Ishikawa (cell line): Measurements from ENCODE around the gene CRAMP1.

Experiments used
- CEBPB ChIP-seq: IDR thresholded peaks from 2 replicates; pipeline ENCODE4 v1.6.1; 2012
- CREB1 ChIP-seq: IDR thresholded peaks from 2 replicates; pipeline ENCODE4 v1.6.1; 2012; ENCODE audit warnings: low read depth
- EGR1 ChIP-seq: IDR thresholded peaks from 2 replicates; pipeline ENCODE4 v1.6.1; 2012
- EP300 ChIP-seq: IDR thresholded peaks from 2 replicates; pipeline ENCODE4 v1.6.1; 2012; ENCODE audit warnings: borderline replicate concordance
- FOXM1 ChIP-seq: IDR thresholded peaks from 2 replicates; pipeline ENCODE4 v1.6.1; 2012; ENCODE audit warnings: low read depth, borderline replicate concordance
- NFIC ChIP-seq: IDR thresholded peaks from 2 replicates; pipeline ENCODE4 v1.6.1; 2012
- RAD21 ChIP-seq: IDR thresholded peaks from 2 replicates; pipeline ENCODE4 v1.6.1; 2012; ENCODE audit warnings: low read depth
- TAF1 ChIP-seq: IDR thresholded peaks from 2 replicates; pipeline ENCODE4 v1.6.1; 2012; ENCODE audit warnings: low read depth, mild to moderate bottlenecking
- TCF12 ChIP-seq: IDR thresholded peaks from 2 replicates; pipeline ENCODE4 v1.6.1; 2012; ENCODE audit warnings: low read depth
- TEAD4 ChIP-seq: IDR thresholded peaks from 2 replicates; pipeline ENCODE4 v1.6.1; 2012
- YY1 ChIP-seq: IDR thresholded peaks from 2 replicates; pipeline ENCODE4 v1.6.1; 2012; ENCODE audit warnings: low read depth
- ZBTB7A ChIP-seq: IDR thresholded peaks from 2 replicates; pipeline ENCODE4 v1.6.1; 2012; ENCODE audit warnings: low read depth
- TF ChIP-seq, protein P1 (sequence below): IDR thresholded peaks from 2 replicates; pipeline ENCODE4 v1.6.1; 2012
- TF ChIP-seq, protein P2 (sequence below): IDR thresholded peaks from 2 replicates; pipeline ENCODE4 v1.6.1; 2012
- TF ChIP-seq, protein P3 (sequence below): IDR thresholded peaks from 2 replicates; pipeline ENCODE4 v1.6.1; 2012; ENCODE audit warnings: low read depth, mild to moderate bottlenecking

CRAMP1 gene

DNA sequence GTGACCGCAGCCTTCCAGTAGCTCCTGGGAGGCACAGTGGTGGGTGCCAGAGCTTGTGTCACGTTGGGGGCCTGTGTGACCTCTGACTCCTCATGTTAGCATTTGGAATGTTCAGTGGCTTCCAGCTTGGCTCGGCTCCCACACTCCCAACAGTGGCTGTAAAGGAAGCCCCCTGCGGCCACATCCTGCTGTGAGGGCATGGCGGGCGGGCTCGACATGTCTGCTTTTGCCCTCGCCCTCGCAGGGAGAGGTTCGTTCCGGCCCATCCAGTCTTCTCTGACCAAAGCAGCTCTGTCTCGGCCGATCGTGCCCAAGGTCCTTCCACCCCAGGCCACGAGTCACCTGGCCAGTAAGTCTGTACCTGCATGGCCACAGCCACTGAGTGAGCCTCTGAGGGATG is 53.7 kb downstream of the CRAMP1 start:
- TF ChIP-seq EP300 (no peak), ZBTB7A (no peak), CREB1 (no peak), CEBPB (no peak), TEAD4 (no peak), TCF12 (no peak), TAF1 (no peak), NFIC (no peak), YY1 (no peak)
- TF ChIP-seq, protein P1, sequence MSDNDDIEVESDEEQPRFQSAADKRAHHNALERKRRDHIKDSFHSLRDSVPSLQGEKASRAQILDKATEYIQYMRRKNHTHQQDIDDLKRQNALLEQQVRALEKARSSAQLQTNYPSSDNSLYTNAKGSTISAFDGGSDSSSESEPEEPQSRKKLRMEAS, result no peak
- TF ChIP-seq, protein P2, sequence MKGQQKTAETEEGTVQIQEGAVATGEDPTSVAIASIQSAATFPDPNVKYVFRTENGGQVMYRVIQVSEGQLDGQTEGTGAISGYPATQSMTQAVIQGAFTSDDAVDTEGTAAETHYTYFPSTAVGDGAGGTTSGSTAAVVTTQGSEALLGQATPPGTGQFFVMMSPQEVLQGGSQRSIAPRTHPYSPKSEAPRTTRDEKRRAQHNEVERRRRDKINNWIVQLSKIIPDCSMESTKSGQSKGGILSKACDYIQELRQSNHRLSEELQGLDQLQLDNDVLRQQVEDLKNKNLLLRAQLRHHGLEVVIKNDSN, result no peak

DNA sequence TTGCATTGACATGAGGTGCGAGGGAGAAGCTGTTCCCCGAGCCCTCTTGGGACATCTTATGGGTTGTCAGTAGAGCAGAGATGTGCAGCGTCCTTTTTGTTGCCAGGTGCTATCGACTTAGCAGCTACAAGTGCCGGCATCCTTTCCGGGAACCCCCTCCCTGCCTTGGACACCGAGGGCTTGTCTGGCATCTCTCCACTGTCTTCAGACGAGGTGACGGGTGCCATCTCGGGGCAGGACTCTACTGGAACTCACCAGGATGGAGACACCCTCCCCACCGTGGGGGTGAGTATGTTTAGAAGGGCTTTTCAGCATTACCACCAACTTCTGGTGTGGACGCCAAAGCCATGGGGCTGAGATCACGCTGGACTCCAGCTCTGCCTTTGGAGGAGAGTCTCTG is 54.2 kb downstream of the CRAMP1 start:
- no peak for TF ChIP-seq NFIC

DNA sequence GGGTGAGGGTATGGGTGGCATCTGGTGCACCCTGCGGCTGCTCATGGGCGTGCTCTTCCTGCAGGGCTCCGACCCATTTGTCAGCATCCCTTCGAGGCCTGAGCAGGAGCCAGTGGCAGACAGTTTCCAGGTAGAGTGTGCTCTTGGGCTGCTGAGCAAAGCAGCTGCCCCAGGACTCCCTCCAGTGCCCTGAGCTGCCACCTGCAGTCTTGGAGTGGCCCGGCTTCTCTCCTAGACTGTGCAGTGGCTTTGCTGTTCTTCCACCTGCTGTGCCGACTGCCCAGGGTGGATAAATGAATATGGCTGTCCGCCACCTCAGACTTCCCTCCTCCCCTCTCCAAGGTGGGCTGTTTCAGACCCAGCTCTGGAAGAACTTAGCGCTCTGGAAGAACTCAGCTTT is 55.1 kb downstream of the CRAMP1 start:
- TF ChIP-seq, protein P2, result no peak
- no peak for TF ChIP-seq TAF1
- no peak for TF ChIP-seq YY1
- no peak for TF ChIP-seq FOXM1
- TF ChIP-seq CEBPB, result no peak
- TF ChIP-seq RAD21, result no peak
- TF ChIP-seq CREB1, result no peak
- no peak for TF ChIP-seq TCF12

DNA sequence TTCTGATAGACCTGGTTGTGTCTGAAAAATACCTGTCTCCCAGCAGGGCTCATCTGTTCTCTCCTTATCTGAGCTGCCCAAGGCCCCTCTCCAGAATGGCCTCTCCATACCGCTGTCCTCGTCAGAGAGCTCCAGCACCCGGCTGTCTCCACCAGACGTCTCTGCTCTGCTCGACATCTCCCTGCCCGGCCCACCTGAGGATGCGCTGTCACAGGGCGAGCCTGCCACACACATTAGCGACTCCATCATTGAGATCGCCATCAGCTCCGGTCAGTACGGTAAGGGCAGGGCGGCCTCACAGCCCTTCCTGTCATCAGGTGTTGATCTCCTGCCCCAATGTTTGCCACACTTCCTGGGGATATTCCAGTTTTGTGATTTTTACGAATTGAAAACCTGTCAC is 55.8 kb downstream of the CRAMP1 start:
- TF ChIP-seq, protein P3, sequence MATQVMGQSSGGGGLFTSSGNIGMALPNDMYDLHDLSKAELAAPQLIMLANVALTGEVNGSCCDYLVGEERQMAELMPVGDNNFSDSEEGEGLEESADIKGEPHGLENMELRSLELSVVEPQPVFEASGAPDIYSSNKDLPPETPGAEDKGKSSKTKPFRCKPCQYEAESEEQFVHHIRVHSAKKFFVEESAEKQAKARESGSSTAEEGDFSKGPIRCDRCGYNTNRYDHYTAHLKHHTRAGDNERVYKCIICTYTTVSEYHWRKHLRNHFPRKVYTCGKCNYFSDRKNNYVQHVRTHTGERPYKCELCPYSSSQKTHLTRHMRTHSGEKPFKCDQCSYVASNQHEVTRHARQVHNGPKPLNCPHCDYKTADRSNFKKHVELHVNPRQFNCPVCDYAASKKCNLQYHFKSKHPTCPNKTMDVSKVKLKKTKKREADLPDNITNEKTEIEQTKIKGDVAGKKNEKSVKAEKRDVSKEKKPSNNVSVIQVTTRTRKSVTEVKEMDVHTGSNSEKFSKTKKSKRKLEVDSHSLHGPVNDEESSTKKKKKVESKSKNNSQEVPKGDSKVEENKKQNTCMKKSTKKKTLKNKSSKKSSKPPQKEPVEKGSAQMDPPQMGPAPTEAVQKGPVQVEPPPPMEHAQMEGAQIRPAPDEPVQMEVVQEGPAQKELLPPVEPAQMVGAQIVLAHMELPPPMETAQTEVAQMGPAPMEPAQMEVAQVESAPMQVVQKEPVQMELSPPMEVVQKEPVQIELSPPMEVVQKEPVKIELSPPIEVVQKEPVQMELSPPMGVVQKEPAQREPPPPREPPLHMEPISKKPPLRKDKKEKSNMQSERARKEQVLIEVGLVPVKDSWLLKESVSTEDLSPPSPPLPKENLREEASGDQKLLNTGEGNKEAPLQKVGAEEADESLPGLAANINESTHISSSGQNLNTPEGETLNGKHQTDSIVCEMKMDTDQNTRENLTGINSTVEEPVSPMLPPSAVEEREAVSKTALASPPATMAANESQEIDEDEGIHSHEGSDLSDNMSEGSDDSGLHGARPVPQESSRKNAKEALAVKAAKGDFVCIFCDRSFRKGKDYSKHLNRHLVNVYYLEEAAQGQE, result no peak
- TF ChIP-seq EGR1 (no peak), CEBPB (no peak)

DNA sequence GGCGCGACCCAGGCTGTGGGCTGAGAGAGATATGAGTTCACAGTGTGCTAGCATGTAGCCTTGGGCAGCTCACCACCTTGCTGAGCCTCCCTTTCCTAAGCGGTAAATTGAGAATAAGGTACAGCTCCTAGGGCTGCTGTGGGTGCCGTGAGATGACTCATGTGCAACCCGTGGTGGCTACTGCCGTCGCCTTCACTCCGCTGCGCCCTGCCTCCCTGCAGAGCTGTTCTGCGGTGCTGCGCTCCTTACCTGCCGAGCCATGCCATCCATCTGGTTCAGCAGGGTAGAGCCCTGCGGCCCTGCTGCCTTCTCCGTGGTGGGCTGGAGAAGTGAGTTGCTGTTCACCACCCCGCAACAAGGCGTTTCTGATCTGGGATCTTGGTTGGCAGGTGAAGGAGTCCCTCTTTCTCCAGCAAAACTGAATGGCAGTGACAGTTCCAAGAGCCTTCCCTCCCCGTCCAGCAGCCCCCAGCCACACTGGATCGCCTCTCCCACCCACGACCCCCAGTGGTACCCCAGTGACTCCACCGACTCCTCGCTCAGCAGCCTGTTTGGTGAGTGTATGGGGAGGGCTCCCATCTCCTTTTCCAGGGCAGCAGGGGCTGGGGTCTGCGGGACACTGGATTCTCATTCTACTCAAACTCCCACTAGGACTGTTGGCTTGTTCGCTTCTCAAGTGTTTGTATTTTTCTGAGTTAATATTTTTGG is 56.6 kb downstream of the CRAMP1 start:
- TF ChIP-seq EP300 (no peak), FOXM1 (no peak), ZBTB7A (no peak), CREB1 (no peak), RAD21 (no peak), TAF1 (no peak), EGR1 (no peak), NFIC (no peak), CEBPB (no peak), TEAD4 (no peak), YY1 (no peak), TCF12 (no peak)
- TF ChIP-seq, protein P1, result no peak
- TF ChIP-seq, protein P3, result no peak
- TF ChIP-seq, protein P2, result no peak

DNA sequence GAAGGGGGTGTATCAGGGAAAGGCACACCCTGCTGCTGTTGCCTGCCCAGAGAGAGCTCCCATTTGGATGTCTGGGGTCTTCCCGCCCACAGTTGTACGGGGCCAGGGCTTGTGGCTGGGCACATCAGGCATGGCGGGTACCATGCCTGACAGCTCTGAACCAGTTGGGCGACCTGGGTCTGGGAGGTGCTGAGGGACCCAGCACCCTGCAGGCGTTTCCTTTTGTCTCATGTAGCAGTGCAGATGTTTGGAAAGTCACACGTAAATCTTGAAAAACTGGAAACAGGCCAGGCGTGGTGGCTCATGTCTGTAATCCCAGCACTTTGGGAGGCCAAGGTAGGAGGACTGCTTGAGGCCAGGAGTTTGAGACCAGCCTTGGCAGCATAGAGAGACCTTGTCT is 57.5 kb downstream of the CRAMP1 start:
- TF ChIP-seq, protein P2, result no peak
- TF ChIP-seq, protein P3, result no peak
- TF ChIP-seq, protein P1, result no peak
- TF ChIP-seq TEAD4 (no peak), TCF12 (no peak), RAD21 (no peak), EGR1 (no peak), CREB1 (no peak), CEBPB (no peak), ZBTB7A (no peak), EP300 (no peak), FOXM1 (no peak), YY1 (no peak)
